Keratinocyte (primary cell): ENCODE data around the gene FRY. TPM values are rescaled to one million over a fixed set of nuclear protein-coding genes. Genes with fewer than 3 reads are reported as not detected.

Source experiments
- DNase-seq: peaks from one replicate; pipeline ENCODE4 v3.0.0-alpha.2; 2011; ENCODE audit warnings: low read depth, missing footprints, low spot score
- FAIRE-seq: peaks from 2 replicates; lab custom pipeline; 2011; peaks lifted over from hg19 to GRCh38; lab: Jason Lieb, UNC
- H2AFZ ChIP-seq: 2 replicates; pipeline ENCODE4 v1.6.0; 2012; ENCODE audit warnings: low read length, control low read depth, inconsistent platforms; ENCODE audit not compliant: control insufficient read depth
- H3K27ac ChIP-seq: 2 replicates; pipeline ENCODE4 v1.5.1; 2011; ENCODE audit warnings: low read length; ENCODE audit not compliant: control insufficient read depth, insufficient read depth
- H3K27me3 ChIP-seq: 3 replicates; pipeline ENCODE4 v1.6.0; 2011; ENCODE audit warnings: low read length; ENCODE audit not compliant: control insufficient read depth, insufficient read depth; ENCODE audit errors: extremely low read depth
- H3K36me3 ChIP-seq, 2 experiments: 2 replicates in 1 of 2; 3 replicates in 1 of 2; pipeline ENCODE4 v1.5.1; 2011; ENCODE audit warnings: low read length in 2 of 2, mild to moderate bottlenecking in 1 of 2; ENCODE audit not compliant: control insufficient read depth in 2 of 2, insufficient read depth in 2 of 2; ENCODE audit errors: extremely low read depth in 1 of 2
- H3K4me1 ChIP-seq: 3 replicates; pipeline ENCODE4 v1.5.1; 2011; ENCODE audit warnings: low read length; ENCODE audit not compliant: control insufficient read depth, insufficient read depth; ENCODE audit errors: extremely low read depth
- H3K4me2 ChIP-seq: 3 replicates; pipeline ENCODE4 v1.6.0; 2011; ENCODE audit warnings: low read depth, low read length; ENCODE audit not compliant: control insufficient read depth, insufficient read depth; ENCODE audit errors: extremely low read depth
- H3K4me3 ChIP-seq, 3 experiments: fragments of 200-600 bp in 1 of 3; sonication (generic) in 1 of 3; 2 replicates in 2 of 3; 3 replicates in 1 of 3; pipeline ENCODE4 v1.5.1; 2011 to 2016; ENCODE audit warnings: low read length in 3 of 3, mild to moderate bottlenecking in 3 of 3, control low read depth in 2 of 3, inconsistent platforms in 1 of 3, low read depth in 1 of 3, mixed read lengths in 1 of 3, mixed run types in 1 of 3, moderate library complexity in 1 of 3; ENCODE audit not compliant: control insufficient read depth in 2 of 3, insufficient read depth in 2 of 3; ENCODE audit errors: extremely low read depth in 1 of 3
- H3K79me2 ChIP-seq: 2 replicates; pipeline ENCODE4 v1.6.0; 2012; ENCODE audit warnings: low read length; ENCODE audit not compliant: control insufficient read depth, insufficient read depth
- H3K9ac ChIP-seq: 3 replicates; pipeline ENCODE4 v1.6.0; 2011; ENCODE audit warnings: low read length; ENCODE audit not compliant: control insufficient read depth, insufficient read depth; ENCODE audit errors: extremely low read depth
- H3K9me1 ChIP-seq: 3 replicates; pipeline ENCODE4 v1.6.0; 2011; ENCODE audit warnings: low read length; ENCODE audit not compliant: control insufficient read depth, insufficient read depth; ENCODE audit errors: extremely low read depth
- H3K9me3 ChIP-seq: 2 replicates; pipeline ENCODE4 v1.5.1; 2012; ENCODE audit warnings: low read depth, low read length; ENCODE audit not compliant: control insufficient read depth
- H4K20me1 ChIP-seq: 3 replicates; pipeline ENCODE4 v1.6.0; 2011; ENCODE audit warnings: low read length; ENCODE audit not compliant: control insufficient read depth, insufficient read depth; ENCODE audit errors: extremely low read depth
- CTCF ChIP-seq, 3 experiments: IDR thresholded peaks in 1 of 3; conservative IDR thresholded peaks in 1 of 3; optimal IDR thresholded peaks in 1 of 3; 2 replicates in 2 of 3; 3 replicates in 1 of 3; pipeline versions ENCODE3 to v1.5.1; 2011; ENCODE audit warnings: low read length in 3 of 3, mild to moderate bottlenecking in 3 of 3, moderate library complexity in 2 of 3, control low read depth in 1 of 3, inconsistent platforms in 1 of 3; ENCODE audit not compliant: insufficient read depth in 2 of 3; ENCODE audit errors: extremely low read depth in 1 of 3
- EZH2 ChIP-seq: IDR thresholded peaks from one replicate; pipeline ENCODE4 v1.6.1; 2012; ENCODE audit warnings: inconsistent platforms, mild to moderate bottlenecking, low read length, moderate library complexity
- dilution Hi-C: fragments of 300-500 bp; cut with MboI; formaldehyde crosslinking; loops from one replicate; pipeline ENCODE4 v1.7.0; 2020; ENCODE audit warnings: low sequenced_read_pairs; ENCODE audit not compliant: extremely low pct_ligation_motif_present
- polyA plus RNA-seq, 5 experiments: library from polyadenylated mRNA; depleted of rRNA in 3 of 5; stranded (reverse) in 3 of 5; stranded (forward) in 1 of 5; unstranded in 1 of 5; fragments of >200 nt; gene quantifications; 1 replicate in 1 of 5; 2 replicates in 3 of 5; 3 replicates in 1 of 5; pipeline versions ENCODE4 v1.2.1 to v1.2.3, GENCODE V29; 2011 to 2012; ENCODE audit warnings: missing spikeins in 2 of 5, low read depth in 1 of 5, low replicate concordance in 1 of 5

FRY gene
- polyA plus RNA-seq, 1 donor (not counting 4 experiments of a cell fraction or from before 2014, with no cell fraction given), result 0.80 TPM

GRCh38 chr13:32038343-32038742 is 6.8 kb downstream of the FRY start:
- FAIRE-seq (no peak), DNase-seq (no peak)
- Histone ChIP-seq H3K4me3 (no peak overlapping the region), H3K79me2 (no peaks in the 10 kb centered on the region), H3K4me2 (no peak overlapping the region), H4K20me1 (no peaks in the 10 kb centered on the region), H3K4me1 (no peaks in the 10 kb centered on the region), H3K9ac (no peak overlapping the region), H2AFZ (no peak overlapping the region), H3K27ac (no peak overlapping the region), H3K36me3 (no peaks in the 10 kb centered on the region), H3K9me3 (no peaks in the 10 kb centered on the region), H3K9me1 (no peaks in the 10 kb centered on the region), H3K27me3 (no peaks in the 10 kb centered on the region)
- dilution Hi-C loops, result no loop called here
- no peak for TF ChIP-seq CTCF (optimal IDR thresholded peaks at IDR 0.05 in 1 of 3, IDR thresholded peaks at IDR 0.05 in 1 of 3, conservative IDR thresholded peaks at IDR 0.05 in 1 of 3; ENCODE audit: extremely low read depth in 1 of 3, insufficient read depth in 2 of 3, low read length in 3 of 3)
- TF ChIP-seq EZH2, result no peak

- no peak for TF ChIP-seq EZH2
- no peak for TF ChIP-seq CTCF (optimal IDR thresholded peaks at IDR 0.05 in 1 of 3, IDR thresholded peaks at IDR 0.05 in 1 of 3, conservative IDR thresholded peaks at IDR 0.05 in 1 of 3; ENCODE audit: extremely low read depth in 1 of 3, insufficient read depth in 2 of 3, low read length in 3 of 3)
- Histone ChIP-seq H3K79me2 (no peaks in the 10 kb centered on the region), H3K4me2 (no peak overlapping the region), H3K4me3 (no peak overlapping the region), H3K4me1 (no peaks in the 10 kb centered on the region), H3K9me3 (no peaks in the 10 kb centered on the region), H3K9ac (no peak overlapping the region), H3K27me3 (no peaks in the 10 kb centered on the region), H3K36me3 (no peaks in the 10 kb centered on the region), H3K9me1 (no peaks in the 10 kb centered on the region), H4K20me1 (no peaks in the 10 kb centered on the region), H2AFZ (no peak overlapping the region), H3K27ac (no peak overlapping the region)
- no peak for DNase-seq
- dilution Hi-C loops, result no loop called here
- FAIRE-seq, result no peak
Observed at GRCh38 chr13:32039056-32039455, 7.5 kb downstream of the FRY start.
